ENCODE measurements around the gene MTHFD1L.

- TF ChIP-seq FOS (IDR thresholded peaks at IDR 0.05; ENCODE audit: low read depth, low read length): no peak
- no peak for TF ChIP-seq SMC3 (IDR thresholded peaks at IDR 0.05; ENCODE audit: low read depth, low read length)
- TF ChIP-seq CTCF (conservative IDR thresholded peaks at IDR 0.05; ENCODE audit: low read depth, low read length): no peak
- no peak for TF ChIP-seq MXI1 (IDR thresholded peaks at IDR 0.05; ENCODE audit: borderline replicate concordance, low read depth, low read length)
- TF ChIP-seq POLR2A (IDR thresholded peaks at IDR 0.05; ENCODE audit: low read depth, low read length): no peak
- TF ChIP-seq USF2 (IDR thresholded peaks at IDR 0.05; ENCODE audit: low read depth, low read length): no peak
Measured at GRCh38 chr6:150987371-150987828, 121.9 kb downstream of the MTHFD1L start.
